Liver (tissue), 9 donors: ENCODE measurements around the gene FOXO3. TPM values are rescaled to one million over a fixed set of nuclear protein-coding genes. Genes with fewer than 3 reads are reported as not detected.
A peak's percentile ranks its signal among the peaks of the same experiment; 100 is the strongest.
"Not testable (repeated sequence)": the region's sequence is repeated elsewhere in the genome, so short reads cannot be mapped to it uniquely, and the experiment has no call there.

Experiments used
- DNase-seq: peaks from one replicate; pipeline ENCODE4 v3.0.0-alpha.2; 2017; ENCODE audit warnings: low spot score
- H3K27ac ChIP-seq, 2 donors: one replicate each; pipeline ENCODE4 v1.7.0; 2013; ENCODE audit warnings: inconsistent platforms in 2 of 2, low read length in 2 of 2, control low read depth in 1 of 2, low read depth in 1 of 2, mild to moderate bottlenecking in 1 of 2
- H3K27me3 ChIP-seq, 4 donors: one replicate each; pipeline versions ENCODE4 v1.6.1 to v1.7.0; 2013; ENCODE audit warnings: low read length in 3 of 4, inconsistent platforms in 1 of 4, mild to moderate bottlenecking in 1 of 4, moderate library complexity in 1 of 4; ENCODE audit not compliant: control insufficient read depth in 4 of 4, insufficient read depth in 4 of 4
- H3K36me3 ChIP-seq, 4 donors: one replicate each; pipeline versions ENCODE4 v1.6.1 to v1.7.0; 2013; ENCODE audit warnings: low read length in 3 of 4, mild to moderate bottlenecking in 3 of 4, low read depth in 1 of 4, moderate library complexity in 1 of 4; ENCODE audit not compliant: control insufficient read depth in 4 of 4, insufficient read depth in 3 of 4
- H3K4me1 ChIP-seq, 4 donors: one replicate each; pipeline versions ENCODE4 v1.6.1 to v1.7.0; 2013; ENCODE audit warnings: low read length in 3 of 4, mild to moderate bottlenecking in 3 of 4, moderate library complexity in 1 of 4; ENCODE audit not compliant: control insufficient read depth in 4 of 4, insufficient read depth in 4 of 4
- H3K4me3 ChIP-seq, 3 donors: one replicate each; pipeline versions ENCODE4 v1.6.1 to v1.7.0; 2013; ENCODE audit warnings: low read length in 3 of 3, control low read depth in 1 of 3, low read depth in 1 of 3, mild to moderate bottlenecking in 1 of 3
- H3K9ac ChIP-seq, 2 donors: one replicate each; pipeline ENCODE4 v1.7.0; 2013; ENCODE audit warnings: low read length in 2 of 2, mild to moderate bottlenecking in 2 of 2, moderate library complexity in 2 of 2, control low read depth in 1 of 2, low read depth in 1 of 2
- H3K9me3 ChIP-seq, 4 donors: one replicate each; pipeline versions ENCODE4 v1.6.1 to v1.7.0; 2013; ENCODE audit warnings: low read length in 3 of 4; ENCODE audit not compliant: control insufficient read depth in 4 of 4
- ATF3 ChIP-seq: IDR thresholded peaks from 2 replicates; pipeline ENCODE4 v1.6.1; 2016; ENCODE audit warnings: antibody characterized with exemption
- EGR1 ChIP-seq, 2 donors: IDR thresholded peaks; 2 replicates each; pipeline ENCODE4 v1.6.1; 2016 to 2018; ENCODE audit warnings: antibody characterized with exemption in 2 of 2, low read depth in 2 of 2
- FOXA1 ChIP-seq: IDR thresholded peaks from 2 replicates; pipeline ENCODE4 v1.6.1; 2016; ENCODE audit warnings: antibody characterized with exemption
- FOXA2 ChIP-seq: IDR thresholded peaks from 2 replicates; pipeline ENCODE4 v1.6.1; 2016; ENCODE audit warnings: antibody characterized with exemption
- HNF4A ChIP-seq, 2 donors: conservative IDR thresholded peaks; 2 replicates each; pipeline ENCODE4 v1.6.1; 2016; ENCODE audit warnings: antibody characterized with exemption in 2 of 2, mild to moderate bottlenecking in 2 of 2
- RAD21 ChIP-seq, 2 donors: IDR thresholded peaks; 2 replicates each; pipeline ENCODE4 v1.6.1; 2016; ENCODE audit warnings: antibody characterized with exemption in 2 of 2, mild to moderate bottlenecking in 2 of 2
- RXRA ChIP-seq, 2 donors: IDR thresholded peaks; 2 replicates each; pipeline ENCODE4 v1.6.1; 2017 to 2018; ENCODE audit warnings: antibody characterized with exemption in 2 of 2, mild to moderate bottlenecking in 1 of 2
- WGBS: extraction: QIAGEN DNeasy Blood & Tissue Kit; methylation state at CpG from one replicate; pipeline ENCODE4 v1.1.7; 2013; 5-methylcytosine and 5-hydroxymethylcytosine counted together
- polyA plus RNA-seq, 2 donors: library from polyadenylated mRNA; stranded (reverse) in 1 of 2; unstranded in 1 of 2; fragments of 200-250 nt in 1 of 2; fragments of >200 nt in 1 of 2; fragmentation: Nextera tagmentation in 1 of 2; extraction: Ambion mirVana in 1 of 2; gene quantifications; one replicate each; pipeline versions ENCODE4 v1.2.1 to v1.2.3, GENCODE V29; 2013 to 2015
- total RNA-seq, 2 donors: library from RNA; depleted of rRNA; stranded (reverse); fragments of >200 nt; gene quantifications; one replicate each; pipeline ENCODE4 v1.2.3, GENCODE V29; 2014
- TF ChIP-seq, protein P1 (sequence below): IDR thresholded peaks from 2 replicates; pipeline ENCODE4 v1.6.1; 2016; ENCODE audit warnings: antibody characterized with exemption
- donor health status: healthy.
- donor health status: healthy.
- donor health status: healthy.
- donor health status: healthy.
- donor health status: healthy.

FOXO3 gene
- total and polyA plus RNA-seq, 4 donors = 6.0 to 72.2 (median 17.3) TPM

GRCh38 chr6:108677894-108678293 lies 117.2 kb downstream of the FOXO3 start:
- H3K9me3 ChIP-seq = no peaks in the 10 kb centered on the region
- H3K36me3 ChIP-seq = peaks cover 0 to 7% (median 4%) of the 10 kb centered on the region in 4 donors
- no peak overlapping the region for H3K4me3 ChIP-seq
- H3K9ac ChIP-seq = no peak overlapping the region
- TF ChIP-seq HNF4A (conservative IDR thresholded peaks at IDR 0.05) (peak; percentile 32 to 43), FOXA2 (peak; percentile 94), ATF3 (no peak), RXRA (IDR thresholded peaks at IDR 0.05) (peak; percentile 19 to 25), EGR1 (IDR thresholded peaks at IDR 0.05; ENCODE audit: low read depth in 2 of 2) (no peak), RAD21 (IDR thresholded peaks at IDR 0.05) (peak in 1 of 2 donors; percentile 38), FOXA1 (peak; percentile 89)
- TF ChIP-seq, protein P1, sequence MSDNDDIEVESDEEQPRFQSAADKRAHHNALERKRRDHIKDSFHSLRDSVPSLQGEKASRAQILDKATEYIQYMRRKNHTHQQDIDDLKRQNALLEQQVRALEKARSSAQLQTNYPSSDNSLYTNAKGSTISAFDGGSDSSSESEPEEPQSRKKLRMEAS = no peak
- WGBS = 43% methylated on average over 1 of the region's 1 CpG
- peak overlapping the region in 1 of 2 donors; percentile 21 for H3K27ac ChIP-seq
- DNase-seq = no peak
- H3K27me3 ChIP-seq = no peaks in the 10 kb centered on the region
- peaks cover 9 to 30% (median 23%) of the 10 kb centered on the region in 4 donors for H3K4me1 ChIP-seq

DNA sequence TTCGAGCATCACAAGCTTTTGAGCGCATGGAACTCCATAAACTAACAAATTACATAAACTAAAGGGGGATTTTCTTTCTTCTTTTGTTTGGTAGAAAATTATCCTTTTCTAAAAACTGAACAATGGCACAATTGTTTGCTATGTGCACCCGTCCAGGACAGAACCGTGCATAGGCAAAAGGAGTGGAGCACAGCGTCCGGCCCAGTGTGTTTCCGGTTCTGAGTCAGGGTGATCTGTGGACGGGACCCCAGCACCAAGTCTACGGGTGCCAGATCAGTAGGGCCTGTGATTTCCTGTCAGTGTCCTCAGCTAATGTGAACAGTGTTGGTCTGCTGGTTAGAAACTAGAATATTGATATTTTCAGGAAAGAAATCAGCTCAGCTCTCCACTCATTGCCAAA lies 119.6 kb downstream of the FOXO3 start:
- not testable (repeated sequence) for H3K27me3 ChIP-seq, H3K36me3 ChIP-seq, H3K4me3 ChIP-seq, H3K9me3 ChIP-seq, DNase-seq, H3K27ac ChIP-seq, H3K9ac ChIP-seq
- WGBS = 88% methylated on average over 9 of the region's 9 CpGs
- peaks cover 6 to 30% (median 22%) of the 10 kb centered on the region in 4 donors for H3K4me1 ChIP-seq

- Histone ChIP-seq H3K36me3 (peaks cover 3 to 14% (median 6%) of the 10 kb centered on the region in 4 donors), H3K4me1 (peaks cover 6 to 19% (median 16%) of the 10 kb centered on the region in 4 donors)
- not testable (repeated sequence) for H3K9me3 ChIP-seq, H3K27me3 ChIP-seq, H3K27ac ChIP-seq, DNase-seq, H3K4me3 ChIP-seq, H3K9ac ChIP-seq
- WGBS = 96% methylated on average over 1 of the region's 1 CpG
Measured at GRCh38 chr6:108681721-108682120, 121.0 kb downstream of the FOXO3 start.

DNA sequence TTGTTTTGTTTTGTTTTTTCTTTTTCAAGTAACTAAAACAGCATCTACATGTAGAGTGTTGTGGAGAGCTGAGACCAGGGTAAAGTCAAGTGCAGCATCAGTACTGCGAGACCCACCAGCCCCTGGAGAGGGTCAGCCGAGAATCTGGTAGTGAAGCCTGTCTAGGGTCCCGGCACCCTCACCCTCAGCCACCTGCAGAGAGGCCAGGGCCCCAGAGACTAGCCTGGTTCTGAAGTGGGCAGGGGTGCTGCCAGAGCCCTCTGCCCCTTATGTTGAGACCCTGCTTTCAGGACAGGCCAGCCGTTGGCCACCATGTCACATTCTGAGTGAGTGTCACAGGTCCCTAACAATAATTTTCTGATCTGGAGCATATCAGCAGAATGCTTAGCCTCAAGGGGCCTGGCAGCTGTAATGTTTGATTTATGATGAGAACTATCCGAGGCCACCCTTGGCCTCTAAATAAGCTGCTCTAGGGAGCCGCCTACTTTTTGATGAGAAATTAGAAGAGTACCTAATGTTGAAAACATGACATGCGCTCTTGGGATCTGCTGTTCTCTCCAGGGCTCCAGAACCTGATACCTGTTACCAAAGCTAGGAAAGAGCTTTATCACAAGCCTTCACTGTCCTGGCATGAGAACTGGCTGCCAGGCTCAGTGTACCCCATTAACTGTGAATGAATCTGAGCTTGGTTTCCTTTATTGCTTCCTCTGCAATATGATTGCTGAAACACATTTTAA lies 121.8 kb downstream of the FOXO3 start:
- H3K27ac ChIP-seq, H3K9ac ChIP-seq, DNase-seq, H3K4me3 ChIP-seq, H3K27me3 ChIP-seq, H3K9me3 ChIP-seq: not testable (repeated sequence)
- peaks cover 0 to 11% (median 7%) of the 10 kb centered on the region in 4 donors for H3K4me1 ChIP-seq
- H3K36me3 ChIP-seq = peaks cover 3 to 14% (median 6%) of the 10 kb centered on the region in 4 donors
- WGBS = 93% methylated on average over 7 of the region's 7 CpGs

DNA sequence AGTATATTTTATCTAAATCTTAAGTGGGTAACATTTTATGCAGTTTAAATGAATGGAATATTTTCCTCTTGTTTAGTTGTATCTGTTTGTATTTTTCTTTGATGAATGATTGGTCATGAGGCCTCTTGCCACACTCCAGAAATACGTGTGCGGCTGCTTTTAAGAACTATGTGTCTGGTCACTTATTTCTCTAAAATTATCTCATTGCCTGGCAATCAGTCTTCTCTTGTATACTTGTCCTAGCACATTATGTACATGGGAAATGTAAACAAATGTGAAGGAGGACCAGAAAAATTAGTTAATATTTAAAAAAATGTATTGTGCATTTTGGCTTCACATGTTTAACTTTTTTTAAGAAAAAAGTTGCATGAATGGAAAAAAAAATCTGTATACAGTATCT lies 123.3 kb downstream of the FOXO3 start:
- H3K36me3 ChIP-seq = peaks cover 3 to 14% (median 6%) of the 10 kb centered on the region in 4 donors
- WGBS = 55% methylated on average over 2 of the region's 2 CpGs

More for the DNA sequence above, 123.3 kb downstream of the FOXO3 start:
- not testable (repeated sequence) for H3K9me3 ChIP-seq, H3K4me3 ChIP-seq, H3K27me3 ChIP-seq, H3K27ac ChIP-seq, DNase-seq, H3K9ac ChIP-seq
- peaks cover 2 to 11% (median 4%) of the 10 kb centered on the region in 4 donors for H3K4me1 ChIP-seq
